ENCODE data around the gene TMED3. TPM values are rescaled to one million over a fixed set of nuclear protein-coding genes. Genes with fewer than 3 reads are reported as not detected.

TMED3 gene
- total RNA-seq, 1 experiment from 2014 or later, result 53.6 TPM

DNA sequence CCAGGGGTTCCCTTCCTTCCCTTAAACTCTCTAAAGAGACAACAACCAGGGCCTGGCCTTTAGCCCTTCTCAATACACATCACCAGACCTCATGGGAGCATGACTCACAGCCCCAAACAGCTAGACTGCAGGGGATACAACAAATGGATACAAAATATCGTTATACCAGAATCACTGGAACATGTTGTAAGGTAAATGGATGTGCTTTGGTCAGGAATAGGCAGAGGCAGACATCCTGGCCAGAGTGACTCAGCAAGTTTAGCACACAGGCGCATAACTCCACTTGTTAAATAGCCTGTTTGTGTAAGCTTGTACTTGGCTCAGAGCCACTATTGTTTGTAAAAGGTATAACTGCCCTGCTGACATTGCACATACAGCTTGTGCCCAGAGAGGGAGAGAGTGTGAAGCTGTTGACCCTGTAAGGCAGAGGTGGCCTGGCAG, 18.3 kb downstream of the TMED3 start:
- DNase-seq (ENCODE audit: low read depth, low spot score) (no peak), ATAC-seq (peak; percentile 64)
- no peak overlapping the region for H3K9ac ChIP-seq (ENCODE audit: low read length)
- H4K20me1 ChIP-seq (ENCODE audit: insufficient read depth), result no peaks in the 10 kb centered on the region
- H3K4me1 ChIP-seq (ENCODE audit: control insufficient read depth in 1 of 2, insufficient read depth in 2 of 2, low read length in 2 of 2), result peaks cover 18 to 21% of the 10 kb centered on the region in 2 experiments; a peak in 3 of 4 replicates
- TF ChIP-seq CBX3 (IDR thresholded peaks at IDR 0.05; ENCODE audit: low read depth) (no peak), ZNF274 (IDR thresholded peaks at IDR 0.05; ENCODE audit: low read depth, low read length) (no peak)
- TF ChIP-seq, protein P1, sequence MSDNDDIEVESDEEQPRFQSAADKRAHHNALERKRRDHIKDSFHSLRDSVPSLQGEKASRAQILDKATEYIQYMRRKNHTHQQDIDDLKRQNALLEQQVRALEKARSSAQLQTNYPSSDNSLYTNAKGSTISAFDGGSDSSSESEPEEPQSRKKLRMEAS (IDR thresholded peaks at IDR 0.05), result 0 out of 2 replicates have a peak, but pooled peaks have one; percentile 14
- 0 out of 4 replicates have a peak, but pooled peaks cover 3 to 12% of the 10 kb centered on the region in 2 experiments for H3K36me3 ChIP-seq (ENCODE audit: control insufficient read depth in 1 of 2, insufficient read depth in 2 of 2, low read length in 2 of 2)
- H3K4me2 ChIP-seq (ENCODE audit: low read length), result peak overlapping the region; percentile 4; the same call in 1 of the 2 replicates
- no TSS peak for BruUV-seq (replicated peaks)
- intact Hi-C loops (cut with micrococcal nuclease), result no loop called here
- peak overlapping the region; percentile 54 for H3K27ac ChIP-seq (ENCODE audit: low read depth, low read length)
- no peak overlapping the region for H3K4me3 ChIP-seq (replicated peaks in 1 of 2; ENCODE audit: low read depth in 1 of 2, low read length in 2 of 2)
- no peaks in the 10 kb centered on the region for H3K27me3 ChIP-seq (ENCODE audit: insufficient read depth, low read length)
- ChIA-PET POLR2A (no interaction called here), CTCF (interaction anchor here (1.2 kb wide), 1 partner anchor 11 kb away, joined by 7 read pairs; no protein-coding TSS in a partner anchor), RAD21 (ENCODE audit: low non-redundant PET in 1 of 2, low total read pairs in 2 of 2, uncharacterized antibody in 2 of 2, unreplicated experiment in 2 of 2) (no interaction called here)
- H2AFZ ChIP-seq (ENCODE audit: low read depth, low read length, poor library complexity, severe bottlenecking), result no peak overlapping the region
- no peaks in the 10 kb centered on the region for H3K9me3 ChIP-seq (ENCODE audit: control insufficient read depth in 1 of 2, insufficient read depth in 1 of 2, low read depth in 1 of 2, low read length in 2 of 2)
- no peaks in the 10 kb centered on the region for H3K9me2 ChIP-seq (ENCODE audit: insufficient read depth)
- peaks cover 8% of the 10 kb centered on the region; the same call in 1 of the 2 replicates for H3K79me2 ChIP-seq (ENCODE audit: insufficient read depth, low read length)

DNA sequence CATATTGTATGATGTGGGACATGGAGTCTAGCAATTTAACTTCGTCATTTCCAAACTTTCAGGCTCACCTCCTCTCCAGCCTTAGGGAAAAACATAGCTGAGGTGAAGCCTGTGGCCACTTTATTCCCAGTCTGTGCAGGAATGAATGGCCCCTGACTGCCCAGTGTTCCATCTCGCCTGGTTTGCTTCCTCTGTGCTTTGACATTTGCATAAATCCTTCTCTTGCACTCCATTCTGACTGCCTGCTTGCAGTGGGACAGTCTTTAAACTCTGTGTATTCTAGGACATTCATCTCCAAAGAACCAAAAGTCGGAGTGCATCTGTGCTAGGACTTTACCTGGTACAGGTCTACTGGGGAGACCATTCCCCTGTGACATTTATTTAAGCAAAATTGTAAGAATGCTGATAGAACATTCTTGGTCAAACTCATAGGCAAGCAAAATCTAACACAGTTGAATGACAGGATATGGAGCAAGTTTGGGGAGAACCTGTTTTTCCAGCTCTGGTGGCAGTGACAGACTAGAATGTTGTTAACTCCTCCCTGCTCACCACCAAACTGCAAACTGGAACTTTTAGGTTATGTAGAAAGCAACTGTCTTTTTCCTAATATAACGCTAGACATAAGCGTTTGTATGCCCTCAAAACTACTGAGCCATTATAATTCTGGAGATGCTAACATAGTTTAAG, 22.1 kb downstream of the TMED3 start:
- 0 out of 4 replicates have a peak, but pooled peaks cover 0 to 3% of the 10 kb centered on the region in 2 experiments for H3K36me3 ChIP-seq (ENCODE audit: control insufficient read depth in 1 of 2, insufficient read depth in 2 of 2, low read length in 2 of 2)
- TF ChIP-seq ELF1 (IDR thresholded peaks at IDR 0.05; ENCODE audit: borderline replicate concordance, low read depth) (no peak), REST (IDR thresholded peaks at IDR 0.05; ENCODE audit: low read depth) (no peak), POLR2A (IDR thresholded peaks at IDR 0.05; ENCODE audit: borderline replicate concordance, extremely low read depth, insufficient read depth, insufficient read length) (no peak), POLR2AphosphoS5 (IDR thresholded peaks at IDR 0.05; ENCODE audit: low read depth, low read length) (no peak), ZFX (IDR thresholded peaks at IDR 0.05) (no peak), SP1 (IDR thresholded peaks at IDR 0.05; ENCODE audit: low read depth) (no peak), SIN3A (IDR thresholded peaks at IDR 0.05; ENCODE audit: low read depth) (no peak), EGR1 (IDR thresholded peaks at IDR 0.05; ENCODE audit: low read depth) (no peak), RAD21 (IDR thresholded peaks at IDR 0.05; ENCODE audit: low read depth) (no peak), SRF (IDR thresholded peaks at IDR 0.05; ENCODE audit: low read depth) (no peak)
- TF ChIP-seq, protein P2, sequence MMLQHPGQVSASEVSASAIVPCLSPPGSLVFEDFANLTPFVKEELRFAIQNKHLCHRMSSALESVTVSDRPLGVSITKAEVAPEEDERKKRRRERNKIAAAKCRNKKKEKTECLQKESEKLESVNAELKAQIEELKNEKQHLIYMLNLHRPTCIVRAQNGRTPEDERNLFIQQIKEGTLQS (IDR thresholded peaks at IDR 0.05), result no peak
- RAD21 ChIA-PET (ENCODE audit: low non-redundant PET in 1 of 2, low total read pairs in 2 of 2, uncharacterized antibody in 2 of 2, unreplicated experiment in 2 of 2), result no interaction called here
- H3K9me2 ChIP-seq (ENCODE audit: insufficient read depth), result no peaks in the 10 kb centered on the region
- H2AFZ ChIP-seq (ENCODE audit: low read depth, low read length, poor library complexity, severe bottlenecking), result no peak overlapping the region
- no peak overlapping the region for H3K9ac ChIP-seq (ENCODE audit: low read length)
- no peaks in the 10 kb centered on the region for H3K9me3 ChIP-seq (ENCODE audit: control insufficient read depth in 1 of 2, insufficient read depth in 1 of 2, low read depth in 1 of 2, low read length in 2 of 2)
- peak overlapping the region; percentile 10; the same call in 1 of the 2 replicates for H3K4me2 ChIP-seq (ENCODE audit: low read length)
- peaks cover 18 to 21% of the 10 kb centered on the region in 2 experiments; a peak in 3 of 4 replicates for H3K4me1 ChIP-seq (ENCODE audit: control insufficient read depth in 1 of 2, insufficient read depth in 2 of 2, low read length in 2 of 2)
- no peaks in the 10 kb centered on the region for H4K20me1 ChIP-seq (ENCODE audit: insufficient read depth)
- H3K79me2 ChIP-seq (ENCODE audit: insufficient read depth, low read length), result no peaks in the 10 kb centered on the region
- no TSS peak for BruUV-seq (replicated peaks)
- H3K4me3 ChIP-seq (replicated peaks in 1 of 2; ENCODE audit: low read depth in 1 of 2, low read length in 2 of 2), result no peak overlapping the region
- CTCF ChIA-PET, result no interaction called here
- ATAC-seq (no peak), DNase-seq (ENCODE audit: low read depth, low spot score) (no peak)
- intact Hi-C loops (cut with micrococcal nuclease), result no loop called here
- POLR2A ChIA-PET, result no interaction called here
- H3K27me3 ChIP-seq (ENCODE audit: insufficient read depth, low read length), result no peaks in the 10 kb centered on the region
- no peak overlapping the region for H3K27ac ChIP-seq (ENCODE audit: low read depth, low read length)
